Measurements from ENCODE around the gene TRMT10B.

Gene TRMT10B

GRCh38 chr9:37827483-37828165, 74.0 kb downstream of the TRMT10B start:
- Histone ChIP-seq H3K4me1 (ENCODE audit: control insufficient read depth, low read length) (no peaks in the 10 kb centered on the region), H3K27me3 (ENCODE audit: control insufficient read depth, low read length) (no peaks in the 10 kb centered on the region), H4K20me1 (ENCODE audit: control insufficient read depth, insufficient read depth, low read depth, low read length) (no peaks in the 10 kb centered on the region), H3K9me2 (replicated peaks; ENCODE audit: control insufficient read depth, low read length) (no peaks in the 10 kb centered on the region), H3K4me2 (ENCODE audit: low read length) (no peak overlapping the region), H3K79me2 (ENCODE audit: control insufficient read depth, low read length) (no peaks in the 10 kb centered on the region; the same call in 1 of the 2 replicates), H3K27ac (ENCODE audit: low read depth, low read length) (no peak overlapping the region), H3F3A (ENCODE audit: control insufficient read depth, insufficient read depth) (no peaks in the 10 kb centered on the region), H3K9me3 (ENCODE audit: control insufficient read depth, insufficient read depth, low read length) (no peaks in the 10 kb centered on the region), H3K4me3 (ENCODE audit: low read length) (no peak overlapping the region), H3K36me3 (ENCODE audit: control insufficient read depth, low read length) (peaks cover 30% of the 10 kb centered on the region)
- TF ChIP-seq CTCF (IDR thresholded peaks at IDR 0.05; ENCODE audit: low read depth, low read length, poor library complexity, severe bottlenecking) (no peak), EZH2phosphoT487 (IDR thresholded peaks at IDR 0.05; ENCODE audit: borderline replicate concordance, low read length) (no peak)
